22Rv1 (cell line): Measurements from ENCODE around the gene EXOC4.
"Not testable (repeated sequence)": the region's sequence is repeated elsewhere in the genome, so short reads cannot be mapped to it uniquely, and the experiment has no call there.

Source experiments
- H3K27ac ChIP-seq: fragments of 450-650 bp; 2 replicates; pipeline ENCODE4 v1.5.1; 2017
- CTCF ChIP-seq: fragments of 450-650 bp; IDR thresholded peaks from 2 replicates; pipeline ENCODE4 v1.5.1; 2017; ENCODE audit warnings: mild to moderate bottlenecking
- ZFX ChIP-seq: fragments of 450-650 bp; IDR thresholded peaks from 2 replicates; pipeline ENCODE4 v1.6.1; 2017; ENCODE audit warnings: antibody characterized with exemption, borderline replicate concordance

Gene EXOC4

DNA sequence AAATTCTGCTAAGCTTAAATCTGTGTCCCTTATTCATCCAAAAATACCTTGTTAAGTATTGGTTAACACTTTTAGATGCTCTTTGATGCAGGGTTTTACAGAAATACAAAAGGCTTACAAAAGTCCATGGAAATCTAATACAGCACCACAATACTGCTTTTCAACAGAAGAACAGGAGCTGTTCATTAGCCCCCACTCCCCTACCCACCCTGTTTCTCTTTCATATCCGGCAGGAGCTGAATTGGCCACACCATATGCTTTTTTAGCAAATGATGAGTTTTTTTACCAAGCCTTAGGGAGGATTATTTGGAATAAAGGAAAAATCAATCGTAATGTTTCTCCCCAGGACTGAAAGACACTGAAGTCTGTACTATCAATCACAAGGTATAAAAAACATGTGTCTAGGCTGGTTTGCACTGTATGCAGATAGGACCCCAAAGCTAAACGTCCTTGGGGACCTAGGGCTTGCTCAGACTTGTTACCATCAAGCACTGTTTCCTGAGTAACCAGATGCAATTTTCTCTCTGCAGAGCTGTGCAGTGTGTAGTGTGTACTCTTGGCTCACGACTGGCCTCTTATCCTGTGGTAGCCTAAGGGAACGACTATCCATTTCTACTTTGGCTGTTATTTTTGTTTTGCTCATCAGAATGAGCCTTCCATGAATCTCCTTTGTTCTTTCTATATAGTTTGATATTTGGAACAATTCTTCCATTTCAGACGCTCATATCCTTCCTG, 731.0 kb downstream of the EXOC4 start:
- TF ChIP-seq ZFX (no peak), CTCF (no peak)
- no peak overlapping the region for H3K27ac ChIP-seq

GRCh38 chr7:133985300-133985699, 732.4 kb downstream of the EXOC4 start:
- H3K27ac ChIP-seq: no peak overlapping the region
- no peak for TF ChIP-seq ZFX
- no peak for TF ChIP-seq CTCF

DNA sequence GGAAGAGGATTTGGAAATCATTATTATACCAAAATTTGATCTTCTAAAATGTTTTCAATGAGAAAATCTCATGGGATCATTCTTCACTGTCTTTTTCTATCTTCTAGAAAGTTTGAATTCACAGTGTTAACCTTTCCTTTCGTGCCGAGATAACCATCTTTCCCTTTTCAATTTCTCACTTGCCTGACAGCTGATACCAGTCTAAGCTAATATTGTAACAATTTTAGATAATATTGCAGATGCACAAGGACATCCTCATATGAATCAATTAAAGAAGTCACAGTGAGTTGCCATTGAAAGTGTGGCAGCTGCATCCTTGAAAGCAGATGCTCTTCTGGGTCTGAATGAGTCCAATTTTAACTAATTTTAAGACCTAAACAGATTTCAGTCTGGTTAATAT, 734.7 kb downstream of the EXOC4 start:
- H3K27ac ChIP-seq: no peak overlapping the region
- TF ChIP-seq ZFX (no peak), CTCF (no peak)

DNA sequence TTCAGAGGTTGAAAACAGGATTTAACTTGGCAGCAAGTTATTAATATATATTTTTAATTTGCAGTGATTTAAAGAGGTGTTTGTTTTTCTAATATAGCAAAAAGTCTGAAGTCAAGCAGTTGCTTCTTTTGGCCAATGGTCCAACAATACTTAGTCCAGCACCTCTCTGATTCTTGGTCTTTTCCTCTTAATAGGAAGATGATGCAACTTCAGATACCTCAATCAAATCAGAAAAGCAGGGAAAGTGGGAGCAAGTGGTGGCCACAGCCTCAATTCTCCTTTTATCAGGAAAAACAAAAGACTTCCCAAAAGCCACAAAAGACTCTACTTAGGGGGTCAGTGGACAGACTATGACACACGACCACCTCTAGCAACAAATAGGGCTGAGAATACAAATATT, 740.7 kb downstream of the EXOC4 start:
- TF ChIP-seq ZFX (no peak), CTCF (no peak)
- no peak overlapping the region for H3K27ac ChIP-seq

DNA sequence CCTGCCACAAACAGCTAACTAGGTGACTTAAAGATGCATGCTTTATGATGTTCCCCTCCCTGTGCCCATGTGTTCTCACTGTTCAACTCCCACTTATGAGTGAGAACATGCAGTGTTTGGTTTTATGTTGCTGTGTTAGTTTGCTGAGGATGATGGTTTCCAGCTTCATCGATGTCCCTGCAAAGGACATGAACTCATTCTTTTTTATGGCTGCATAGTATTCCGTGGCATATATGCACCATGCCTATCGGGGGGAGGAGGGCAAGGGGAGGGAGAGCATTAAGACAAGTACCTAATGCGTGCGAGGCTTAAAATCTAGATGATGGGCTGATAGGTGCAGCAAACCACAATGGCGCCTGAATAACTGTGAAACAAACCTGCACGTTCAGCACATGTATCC, 741.2 kb downstream of the EXOC4 start:
- not testable (repeated sequence) for H3K27ac ChIP-seq

GRCh38 chr7:133997463-133997862, 744.6 kb downstream of the EXOC4 start:
- TF ChIP-seq ZFX: no peak
- TF ChIP-seq CTCF: no peak

DNA sequence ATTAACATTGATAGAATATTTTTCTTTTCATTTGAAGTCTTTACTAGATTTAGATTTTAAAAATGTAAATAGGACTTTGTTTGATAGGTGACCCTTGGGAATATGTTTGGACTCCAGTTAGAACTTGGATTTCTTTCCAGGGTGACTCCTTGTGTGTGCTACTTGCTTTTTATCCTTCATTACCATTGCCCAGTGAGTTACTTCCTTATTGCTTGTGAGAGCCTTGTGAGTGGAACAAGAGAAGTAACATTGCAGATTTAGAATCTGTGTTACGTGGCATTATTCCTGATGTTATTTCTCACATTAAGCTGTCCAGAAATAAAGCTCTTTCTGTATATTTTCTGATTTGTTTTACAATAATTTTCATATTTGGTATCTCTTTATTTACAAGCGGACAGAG, 746.3 kb downstream of the EXOC4 start:
- H3K27ac ChIP-seq: no peak overlapping the region
- TF ChIP-seq CTCF (no peak), ZFX (no peak)

More at GRCh38 chr7:133997463-133997862, 744.6 kb downstream of the EXOC4 start:
- no peak overlapping the region for H3K27ac ChIP-seq
